ENCODE results near the gene MSI2.

GRCh38 chr17:57462007-57462579 lies 205.8 kb downstream of the MSI2 start:
- no peak for TF ChIP-seq EZH2 (IDR thresholded peaks at IDR 0.05; ENCODE audit: insufficient read depth, poor library complexity, severe bottlenecking)
- TF ChIP-seq EZH2phosphoT487 (IDR thresholded peaks at IDR 0.05; ENCODE audit: insufficient read depth, low read depth), result no peak

Measured in GM23248 (cell line).